PC-9 (cell line): ENCODE data around the gene KIAA2012. TPM values are rescaled to one million over a fixed set of nuclear protein-coding genes. Genes with fewer than 3 reads are reported as not detected.
A peak's percentile ranks its signal among the peaks of the same experiment; 100 is the strongest.

ENCODE experiments used
- BruUV-seq: library from RNA; stranded (reverse); fragments of 400-500 nt; replicated peaks from 2 replicates; lab custom pipeline; 2021; lab: Mats Ljungman, UMichigan
- CTCF ChIA-PET: fragments of 300-600 bp; sonication (Branson Sonifier 250); formaldehyde crosslinking; loops from one replicate; lab custom pipeline; 2022; ENCODE audit warnings: antibody characterized with exemption; lab: Charles Lee
- POLR2A ChIA-PET: fragments of 300-600 bp; sonication (Branson Sonifier 250); formaldehyde crosslinking; loops from one replicate; lab custom pipeline; 2022; ENCODE audit warnings: antibody characterized with exemption; ENCODE audit not compliant: unreplicated experiment; lab: Charles Lee
- DNase-seq, 2 experiments: peaks; one replicate each; pipeline versions ENCODE4 v3.0.0 to v3.0.0-alpha.2; 2015 to 2022; ENCODE audit warnings: mixed read lengths in 1 of 2
- H2AFZ ChIP-seq: fragments of 200-600 bp; sonication (generic); 2 replicates; pipeline ENCODE4 v1.8.1; 2017; ENCODE audit warnings: antibody characterized with exemption
- H3F3A ChIP-seq: fragments of 200-600 bp; sonication (generic); 2 replicates; pipeline ENCODE4 v1.8.1; 2017; ENCODE audit warnings: antibody characterized with exemption, mild to moderate bottlenecking, low read depth; ENCODE audit not compliant: insufficient read depth
- H3K27ac ChIP-seq: fragments of 200-600 bp; sonication (generic); 2 replicates; pipeline ENCODE4 v1.6.1; 2016; ENCODE audit warnings: mixed run types
- H3K27me3 ChIP-seq: fragments of 200-600 bp; sonication (generic); 2 replicates; pipeline ENCODE4 v1.6.1; 2016; ENCODE audit warnings: low read depth, mixed run types; ENCODE audit not compliant: insufficient read depth
- H3K36me3 ChIP-seq: fragments of 200-600 bp; sonication (generic); 2 replicates; pipeline ENCODE4 v1.6.1; 2016; ENCODE audit warnings: low read depth, mixed run types
- H3K4me1 ChIP-seq: fragments of 200-600 bp; sonication (generic); replicated peaks from 2 replicates; pipeline ENCODE4 v1.6.1; 2016; ENCODE audit warnings: mixed run types; ENCODE audit not compliant: insufficient read depth
- H3K4me2 ChIP-seq: fragments of 200-600 bp; sonication (generic); 2 replicates; pipeline ENCODE4 v1.6.1; 2017; ENCODE audit warnings: mixed run types
- H3K4me3 ChIP-seq: fragments of 200-600 bp; sonication (generic); 2 replicates; pipeline ENCODE4 v1.6.1; 2016; ENCODE audit warnings: mixed run types
- H3K79me2 ChIP-seq: fragments of 200-600 bp; sonication (generic); 2 replicates; pipeline ENCODE4 v1.6.1; 2017; ENCODE audit warnings: low read depth, mixed run types
- H3K9me2 ChIP-seq: fragments of 200-600 bp; sonication (generic); 2 replicates; pipeline ENCODE4 v1.8.1; 2017; ENCODE audit warnings: mild to moderate bottlenecking; ENCODE audit not compliant: insufficient read depth
- H3K9me3 ChIP-seq: fragments of 200-600 bp; sonication (generic); 2 replicates; pipeline ENCODE4 v1.8.1; 2016; ENCODE audit warnings: low read depth; ENCODE audit not compliant: insufficient read depth
- H4K20me1 ChIP-seq: fragments of 200-600 bp; sonication (generic); 2 replicates; pipeline ENCODE4 v1.8.1; 2017; ENCODE audit not compliant: insufficient read depth
- EZH2 ChIP-seq: fragments of 200-600 bp; sonication (generic); IDR thresholded peaks from 2 replicates; pipeline ENCODE4 v1.8.0; 2017; ENCODE audit warnings: antibody characterized with exemption, low read depth
- intact Hi-C: fragments of 100-400 bp; cut with micrococcal nuclease; formaldehyde crosslinking; loops from one replicate; pipeline ENCODE4 v1.10.0; 2022; ENCODE audit not compliant: unreplicated experiment
- total RNA-seq: library from RNA; stranded (reverse); gene quantifications from 2 replicates; pipeline ENCODE4 v1.2.3, GENCODE V29; 2021
- TF ChIP-seq, protein P1 (sequence below): fragments of 200-600 bp; sonication (generic); conservative IDR thresholded peaks from 2 replicates; pipeline ENCODE4 v1.6.1; 2017; ENCODE audit warnings: mixed run types, antibody characterized with exemption, mild to moderate bottlenecking, moderate library complexity

The KIAA2012 gene
- total RNA-seq, 1 experiment from 2014 or later, result not detected

DNA sequence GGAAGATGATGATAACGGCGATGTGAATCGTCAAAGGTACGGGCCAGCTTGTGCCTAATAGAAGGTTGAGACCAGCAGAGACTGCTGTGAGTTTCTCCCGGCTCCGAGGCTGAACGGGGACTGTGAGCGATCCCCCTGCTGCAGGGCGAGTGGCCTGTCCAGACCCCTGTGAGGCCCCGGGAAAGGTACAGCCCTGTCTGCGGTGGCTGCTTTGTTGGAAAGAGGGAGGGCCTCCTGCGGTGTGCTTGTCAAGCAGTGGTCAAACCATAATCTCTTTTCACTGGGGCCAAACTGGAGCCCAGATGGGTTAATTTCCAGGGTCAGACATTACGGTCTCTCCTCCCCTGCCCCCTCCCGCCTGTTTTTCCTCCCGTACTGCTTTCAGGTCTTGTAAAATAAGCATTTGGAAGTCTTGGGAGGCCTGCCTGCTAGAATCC, 36.4 kb upstream of the KIAA2012 start:
- Histone ChIP-seq H3K27me3 (no peaks in the 10 kb centered on the region), H4K20me1 (no peaks in the 10 kb centered on the region), H3K4me1 (peaks cover 41% of the 10 kb centered on the region), H2AFZ (no peak overlapping the region), H3K4me3 (peak overlapping the region; percentile 75), H3F3A (peaks cover 16% of the 10 kb centered on the region), H3K36me3 (no peaks in the 10 kb centered on the region), H3K9me3 (no peaks in the 10 kb centered on the region), H3K27ac (peak overlapping the region; percentile 84), H3K4me2 (peak overlapping the region; percentile 91), H3K79me2 (peaks cover 39% of the 10 kb centered on the region), H3K9me2 (no peaks in the 10 kb centered on the region)
- ChIA-PET CTCF (no interaction called here), POLR2A (no interaction called here)
- no TSS peak for BruUV-seq
- DNase-seq, result peak in 1 of 2 experiments; percentile 7
- intact Hi-C loops, result loop anchor here (5.0 to 10.0 kb wide), 3 partner anchors 142 to 338 kb away; partner anchors contain the start of genes ALS2 and BMPR2
- no peak for TF ChIP-seq EZH2
- TF ChIP-seq, protein P1, sequence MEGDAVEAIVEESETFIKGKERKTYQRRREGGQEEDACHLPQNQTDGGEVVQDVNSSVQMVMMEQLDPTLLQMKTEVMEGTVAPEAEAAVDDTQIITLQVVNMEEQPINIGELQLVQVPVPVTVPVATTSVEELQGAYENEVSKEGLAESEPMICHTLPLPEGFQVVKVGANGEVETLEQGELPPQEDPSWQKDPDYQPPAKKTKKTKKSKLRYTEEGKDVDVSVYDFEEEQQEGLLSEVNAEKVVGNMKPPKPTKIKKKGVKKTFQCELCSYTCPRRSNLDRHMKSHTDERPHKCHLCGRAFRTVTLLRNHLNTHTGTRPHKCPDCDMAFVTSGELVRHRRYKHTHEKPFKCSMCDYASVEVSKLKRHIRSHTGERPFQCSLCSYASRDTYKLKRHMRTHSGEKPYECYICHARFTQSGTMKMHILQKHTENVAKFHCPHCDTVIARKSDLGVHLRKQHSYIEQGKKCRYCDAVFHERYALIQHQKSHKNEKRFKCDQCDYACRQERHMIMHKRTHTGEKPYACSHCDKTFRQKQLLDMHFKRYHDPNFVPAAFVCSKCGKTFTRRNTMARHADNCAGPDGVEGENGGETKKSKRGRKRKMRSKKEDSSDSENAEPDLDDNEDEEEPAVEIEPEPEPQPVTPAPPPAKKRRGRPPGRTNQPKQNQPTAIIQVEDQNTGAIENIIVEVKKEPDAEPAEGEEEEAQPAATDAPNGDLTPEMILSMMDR, result no peak

DNA sequence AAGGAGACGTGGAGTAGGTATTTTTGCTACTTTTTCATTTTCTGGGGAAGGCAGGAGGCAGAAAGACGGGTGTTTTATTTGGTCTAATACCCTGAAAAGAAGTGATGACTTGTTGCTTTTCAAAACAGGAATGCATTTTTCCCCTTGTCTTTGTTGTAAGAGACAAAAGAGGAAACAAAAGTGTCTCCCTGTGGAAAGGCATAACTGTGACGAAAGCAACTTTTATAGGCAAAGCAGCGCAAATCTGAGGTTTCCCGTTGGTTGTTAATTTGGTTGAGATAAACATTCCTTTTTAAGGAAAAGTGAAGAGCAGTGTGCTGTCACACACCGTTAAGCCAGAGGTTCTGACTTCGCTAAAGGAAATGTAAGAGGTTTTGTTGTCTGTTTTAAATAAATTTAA, 36.0 kb upstream of the KIAA2012 start:
- no peak overlapping the region for H2AFZ ChIP-seq
- intact Hi-C loops, result loop anchor here (5.0 to 10.0 kb wide), 3 partner anchors 142 to 338 kb away; partner anchors contain the start of genes ALS2 and BMPR2

GRCh38 chr2:202038471-202039277, 34.4 kb upstream of the KIAA2012 start:
- Histone ChIP-seq H3K4me3 (peak overlapping the region; percentile 26; the same call in 1 of the 2 replicates), H3K36me3 (no peaks in the 10 kb centered on the region), H2AFZ (peak overlapping the region; percentile 48; the same call in 1 of the 2 replicates), H3K79me2 (peaks cover 39% of the 10 kb centered on the region), H3K27me3 (no peaks in the 10 kb centered on the region), H3F3A (peaks cover 5% of the 10 kb centered on the region), H3K9me3 (no peaks in the 10 kb centered on the region), H3K27ac (peak overlapping the region; percentile 84), H4K20me1 (no peaks in the 10 kb centered on the region), H3K4me1 (peaks cover 36% of the 10 kb centered on the region), H3K9me2 (no peaks in the 10 kb centered on the region), H3K4me2 (peak overlapping the region; percentile 91)
- no TSS peak for BruUV-seq
- intact Hi-C loops, result loop anchor here (5.0 to 10.0 kb wide), 3 partner anchors 144 to 336 kb away; partner anchors contain the start of genes ALS2 and BMPR2
- POLR2A ChIA-PET, result interaction anchor here (0.5 to 0.8 kb wide), 4 partner anchors 33 to 164 kb away, joined by 5 to 14 read pairs (median 12); no protein-coding TSS in a partner anchor
- TF ChIP-seq, protein P1, result no peak
- CTCF ChIA-PET, result no interaction called here
- DNase-seq, result peak; percentile 57 to 77

More for the DNA sequence above, 36.0 kb upstream of the KIAA2012 start:
- DNase-seq, result no peak
- Histone ChIP-seq H3K79me2 (peaks cover 39% of the 10 kb centered on the region), H3F3A (peaks cover 16% of the 10 kb centered on the region), H3K27ac (peak overlapping the region; percentile 84), H3K4me3 (peak overlapping the region; percentile 75), H3K27me3 (no peaks in the 10 kb centered on the region), H4K20me1 (no peaks in the 10 kb centered on the region), H3K36me3 (no peaks in the 10 kb centered on the region), H3K9me3 (no peaks in the 10 kb centered on the region), H3K4me2 (peak overlapping the region; percentile 91), H3K9me2 (no peaks in the 10 kb centered on the region), H3K4me1 (peaks cover 37% of the 10 kb centered on the region)
- BruUV-seq, result no TSS peak
- TF ChIP-seq, protein P1, result no peak
- TF ChIP-seq EZH2, result no peak
- CTCF ChIA-PET, result no interaction called here
- POLR2A ChIA-PET, result no interaction called here
